ENCODE measurements around the gene CELSR1.

Gene CELSR1

DNA sequence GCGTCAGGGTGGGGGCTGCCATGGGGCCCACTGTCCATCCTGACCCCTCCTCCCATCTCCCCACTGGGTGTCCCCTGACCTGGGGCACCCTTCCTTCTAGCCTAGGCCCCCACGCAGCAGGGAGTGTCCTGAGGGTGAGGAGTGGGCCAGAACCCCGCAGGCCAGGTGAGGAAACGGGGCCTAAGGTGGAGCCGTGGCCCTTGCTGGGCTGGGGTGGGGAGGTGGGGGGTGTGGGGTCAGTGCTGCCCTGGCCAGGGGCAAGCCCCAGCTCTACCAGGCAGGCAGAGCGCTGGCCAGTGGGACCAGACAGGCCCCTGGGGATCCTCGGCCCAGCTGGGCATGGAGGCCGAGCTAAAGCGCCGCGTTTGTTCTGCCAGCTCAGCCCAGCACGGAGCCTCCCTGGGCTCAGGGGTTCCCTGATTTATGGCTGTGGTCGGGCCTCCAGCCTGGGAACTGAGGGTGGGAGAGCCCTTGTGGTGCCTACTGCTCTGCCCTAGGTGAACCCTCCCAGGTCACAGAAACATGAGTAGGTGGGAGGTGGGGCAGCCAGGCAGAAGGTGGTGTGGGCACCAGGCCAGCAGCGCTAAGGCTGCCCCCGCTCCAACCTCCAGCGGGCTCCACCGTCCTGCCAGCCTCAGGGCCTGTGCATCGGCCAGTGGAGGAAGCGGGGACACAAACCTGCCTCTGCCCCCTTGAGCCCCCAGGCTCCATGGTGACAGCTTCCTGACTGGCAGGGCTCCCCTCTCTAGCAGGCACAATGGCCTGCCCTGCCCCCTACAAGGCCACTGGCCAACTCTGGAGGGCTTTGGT is 179.5 kb downstream of the CELSR1 start:
- in situ Hi-C loops (cut with MboI; ENCODE audit: low sequenced_read_pairs, unreplicated experiment), result loop anchor here (5.0 kb wide), 1 partner anchor 184 kb away; no protein-coding TSS in a partner anchor

DNA sequence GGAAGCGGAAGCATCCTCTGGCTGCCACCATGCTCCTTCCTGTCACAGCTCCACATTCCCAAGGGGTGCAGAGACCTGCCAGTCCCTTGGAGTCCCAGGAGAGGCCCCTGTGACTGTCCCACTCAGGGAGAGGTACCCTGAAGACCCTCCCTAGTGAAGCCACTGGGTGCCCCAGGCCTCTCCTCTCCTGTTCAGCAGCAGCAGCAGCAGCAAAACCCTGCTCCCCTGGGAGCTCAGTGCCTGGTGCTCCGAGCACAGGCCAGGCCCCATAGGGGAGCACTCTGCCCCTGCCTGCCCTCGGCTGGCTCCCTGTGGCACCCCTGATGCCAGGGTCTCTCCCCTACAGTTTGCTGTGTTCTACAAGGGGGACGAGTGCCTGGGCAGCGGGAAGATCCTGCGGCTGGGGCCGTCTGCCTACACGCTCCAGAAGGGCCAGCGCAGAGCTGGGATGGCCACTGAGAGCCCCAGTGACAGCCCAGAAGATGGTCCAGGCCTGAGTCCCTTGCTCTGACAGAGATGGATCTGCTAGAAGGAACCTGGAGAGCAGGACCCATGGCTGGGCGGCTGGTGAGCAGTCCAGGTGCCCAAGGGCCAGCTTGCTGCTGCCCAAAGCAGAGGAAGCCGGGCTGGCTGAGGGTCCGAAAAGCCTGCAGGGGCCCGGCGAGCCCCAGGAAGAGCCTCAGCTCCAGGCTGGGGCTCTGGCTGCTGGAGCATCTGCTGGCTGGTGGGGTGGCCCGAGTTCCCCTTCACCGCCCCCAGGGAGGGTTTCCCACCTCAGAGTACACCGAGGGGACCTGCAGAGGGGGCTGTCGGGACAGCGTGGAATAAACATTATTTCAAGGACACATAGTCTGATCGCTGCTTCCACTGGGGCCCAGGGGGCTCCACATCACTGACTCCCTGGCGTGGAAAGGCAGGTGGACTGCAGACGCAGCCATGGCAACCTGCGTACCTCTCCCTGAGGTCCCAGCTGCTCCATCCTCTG is 180.6 kb downstream of the CELSR1 start:
- TF ChIP-seq, protein P1, sequence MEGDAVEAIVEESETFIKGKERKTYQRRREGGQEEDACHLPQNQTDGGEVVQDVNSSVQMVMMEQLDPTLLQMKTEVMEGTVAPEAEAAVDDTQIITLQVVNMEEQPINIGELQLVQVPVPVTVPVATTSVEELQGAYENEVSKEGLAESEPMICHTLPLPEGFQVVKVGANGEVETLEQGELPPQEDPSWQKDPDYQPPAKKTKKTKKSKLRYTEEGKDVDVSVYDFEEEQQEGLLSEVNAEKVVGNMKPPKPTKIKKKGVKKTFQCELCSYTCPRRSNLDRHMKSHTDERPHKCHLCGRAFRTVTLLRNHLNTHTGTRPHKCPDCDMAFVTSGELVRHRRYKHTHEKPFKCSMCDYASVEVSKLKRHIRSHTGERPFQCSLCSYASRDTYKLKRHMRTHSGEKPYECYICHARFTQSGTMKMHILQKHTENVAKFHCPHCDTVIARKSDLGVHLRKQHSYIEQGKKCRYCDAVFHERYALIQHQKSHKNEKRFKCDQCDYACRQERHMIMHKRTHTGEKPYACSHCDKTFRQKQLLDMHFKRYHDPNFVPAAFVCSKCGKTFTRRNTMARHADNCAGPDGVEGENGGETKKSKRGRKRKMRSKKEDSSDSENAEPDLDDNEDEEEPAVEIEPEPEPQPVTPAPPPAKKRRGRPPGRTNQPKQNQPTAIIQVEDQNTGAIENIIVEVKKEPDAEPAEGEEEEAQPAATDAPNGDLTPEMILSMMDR (IDR thresholded peaks at IDR 0.05; ENCODE audit: borderline replicate concordance, control extremely low read depth, extremely low read depth, insufficient read depth, missing control alignments), result no peak
- no peak for DNase-seq (ENCODE audit: low spot score)
- in situ Hi-C loops (cut with MboI; ENCODE audit: low sequenced_read_pairs, unreplicated experiment), result loop anchor here (5.0 kb wide), 1 partner anchor 186 kb away; no protein-coding TSS in a partner anchor

More for the DNA sequence above, 179.5 kb downstream of the CELSR1 start:
- TF ChIP-seq, protein P1 (IDR thresholded peaks at IDR 0.05; ENCODE audit: borderline replicate concordance, control extremely low read depth, extremely low read depth, insufficient read depth, missing control alignments), result no peak
- no peak for DNase-seq (ENCODE audit: low spot score)

DNA sequence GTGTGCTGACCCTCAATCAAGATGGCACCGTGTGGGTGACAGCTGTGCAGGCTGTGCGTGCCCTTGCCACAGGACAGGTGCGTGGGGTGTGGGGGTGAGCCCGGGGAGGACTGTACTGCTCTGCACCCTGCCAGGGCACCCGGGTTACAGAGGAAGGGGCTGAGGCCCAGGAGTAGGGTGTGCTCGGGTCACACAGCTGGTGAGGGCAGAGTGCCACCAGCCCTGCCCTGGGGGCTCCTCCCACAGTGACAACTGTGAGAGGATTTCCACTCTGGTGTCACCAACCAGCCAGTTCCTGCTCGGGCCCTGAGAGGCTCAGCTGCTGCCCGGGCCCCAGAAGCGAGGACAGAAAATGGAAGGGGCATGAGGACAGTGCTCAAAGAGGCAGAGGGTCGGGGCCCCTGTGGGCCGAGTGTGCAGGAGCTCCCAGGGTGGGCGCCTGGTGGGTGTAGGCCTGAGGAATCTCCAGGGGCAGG is 181.4 kb downstream of the CELSR1 start:
- no peak for DNase-seq (ENCODE audit: low spot score)
- TF ChIP-seq, protein P1 (IDR thresholded peaks at IDR 0.05; ENCODE audit: borderline replicate concordance, control extremely low read depth, extremely low read depth, insufficient read depth, missing control alignments), result no peak
- in situ Hi-C loops (cut with MboI; ENCODE audit: low sequenced_read_pairs, unreplicated experiment), result loop anchor here (5.0 kb wide), 1 partner anchor 186 kb away; no protein-coding TSS in a partner anchor

DNA sequence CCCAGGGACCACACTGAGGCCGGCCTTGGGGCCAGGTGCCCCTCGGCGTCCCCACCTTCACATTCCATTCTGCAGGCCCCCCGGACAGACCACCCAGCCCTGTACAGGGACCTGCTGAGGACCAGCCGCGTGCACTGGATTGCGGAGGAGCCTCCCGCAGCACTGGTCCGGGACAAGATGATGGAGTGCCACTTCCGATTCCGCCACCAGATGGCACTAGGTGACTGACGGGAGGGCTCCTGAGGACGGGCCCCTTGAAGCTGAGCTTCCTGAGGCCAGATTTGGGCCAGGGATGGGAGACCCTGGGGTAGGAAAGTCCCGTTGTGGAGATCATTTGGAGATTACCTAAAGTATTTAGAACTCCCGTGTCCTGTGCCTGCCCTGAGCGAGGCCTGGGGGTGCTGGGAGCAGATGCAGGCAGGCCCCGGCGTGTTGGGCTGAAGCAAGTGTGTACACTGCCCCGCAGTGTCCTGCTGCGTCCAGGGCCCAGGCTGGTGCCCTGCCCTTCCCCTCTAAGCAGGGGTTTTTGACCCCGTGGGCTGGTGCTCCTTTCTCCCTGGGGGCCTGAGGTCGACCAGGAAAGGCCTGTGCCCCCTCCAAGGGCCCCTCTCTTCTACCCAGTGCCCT is 181.9 kb downstream of the CELSR1 start:
- in situ Hi-C loops (cut with MboI; ENCODE audit: low sequenced_read_pairs, unreplicated experiment), result loop anchor here (5.0 kb wide), 1 partner anchor 187 kb away; no protein-coding TSS in a partner anchor
- peak; percentile 85 for DNase-seq (ENCODE audit: low spot score)
- TF ChIP-seq, protein P1 (IDR thresholded peaks at IDR 0.05; ENCODE audit: borderline replicate concordance, control extremely low read depth, extremely low read depth, insufficient read depth, missing control alignments), result peak; percentile 60

DNA sequence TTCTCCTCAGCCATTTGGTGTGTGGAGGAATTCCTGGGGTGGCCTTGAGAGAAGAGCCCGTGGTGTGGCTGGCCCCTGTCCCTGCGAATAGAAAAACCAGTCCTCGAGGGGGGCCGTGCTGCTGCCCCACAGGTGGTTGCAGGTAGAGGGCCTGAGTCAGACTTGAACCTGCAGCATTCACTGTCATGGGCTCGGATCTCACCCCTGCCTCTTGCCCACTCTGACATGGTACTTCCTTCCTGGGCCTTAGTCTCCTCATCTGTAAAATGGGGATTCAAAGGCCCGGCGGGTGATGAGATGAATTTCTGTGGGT is 182.5 kb downstream of the CELSR1 start:
- no peak for DNase-seq (ENCODE audit: low spot score)
- in situ Hi-C loops (cut with MboI; ENCODE audit: low sequenced_read_pairs, unreplicated experiment), result loop anchor here (5.0 kb wide), 1 partner anchor 187 kb away; no protein-coding TSS in a partner anchor
- TF ChIP-seq, protein P1 (IDR thresholded peaks at IDR 0.05; ENCODE audit: borderline replicate concordance, control extremely low read depth, extremely low read depth, insufficient read depth, missing control alignments), result no peak
